GM23248 (cell line): Measurements from ENCODE around the gene GOLGA6L25.
"Not testable (repeated sequence)": the region's sequence is repeated elsewhere in the genome, so short reads cannot be mapped to it uniquely, and the experiment has no call there.

ENCODE experiments used
- EZH2 ChIP-seq: fragments of 200-600 bp; sonication (generic); IDR thresholded peaks from 2 replicates; pipeline ENCODE4 v1.6.1; 2018; ENCODE audit warnings: antibody characterized with exemption, mild to moderate bottlenecking; ENCODE audit not compliant: insufficient read depth, poor library complexity, severe bottlenecking
- EZH2phosphoT487 ChIP-seq: fragments of 200-600 bp; sonication (generic); IDR thresholded peaks from 2 replicates; pipeline ENCODE4 v1.6.1; 2018; ENCODE audit warnings: antibody characterized with exemption, moderate library complexity, mild to moderate bottlenecking, low read depth; ENCODE audit not compliant: insufficient read depth

GRCh38 chr15:28508217-28508889, 45.0 kb upstream of the GOLGA6L25 start:
- TF ChIP-seq EZH2, EZH2phosphoT487: not testable (repeated sequence)
